ENCODE results near the gene PEX5L.

The PEX5L gene

DNA sequence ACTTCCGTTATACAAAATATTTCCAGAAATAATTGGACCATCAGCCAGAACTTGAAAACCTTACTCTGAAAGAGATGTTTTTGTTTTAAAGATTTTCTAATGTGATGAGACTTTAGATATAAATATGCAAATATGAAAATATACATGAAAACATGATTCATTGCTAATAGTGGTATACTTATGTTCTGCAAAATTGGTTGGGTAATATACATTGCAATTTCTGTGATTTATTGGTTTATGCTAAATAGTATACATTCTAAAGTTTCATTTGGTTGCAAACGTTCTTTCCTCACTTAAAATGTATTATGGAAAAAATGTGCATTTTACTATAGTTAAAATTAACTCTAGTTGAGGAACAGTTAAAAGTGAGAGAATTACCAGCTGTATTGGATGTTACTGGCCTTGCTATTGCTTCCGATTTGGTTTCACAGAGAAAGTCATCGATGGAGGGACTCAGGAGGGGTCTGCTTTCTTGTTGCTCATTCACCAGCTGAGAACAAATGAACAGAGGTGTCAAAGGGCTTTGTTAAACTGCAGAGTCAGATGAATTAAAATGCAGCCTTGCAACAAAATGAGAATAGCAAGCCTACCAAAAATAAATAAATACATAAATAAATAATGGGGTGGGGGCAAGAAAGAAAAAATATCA is 149.3 kb downstream of the PEX5L start:
- DNase-seq = no peak

DNA sequence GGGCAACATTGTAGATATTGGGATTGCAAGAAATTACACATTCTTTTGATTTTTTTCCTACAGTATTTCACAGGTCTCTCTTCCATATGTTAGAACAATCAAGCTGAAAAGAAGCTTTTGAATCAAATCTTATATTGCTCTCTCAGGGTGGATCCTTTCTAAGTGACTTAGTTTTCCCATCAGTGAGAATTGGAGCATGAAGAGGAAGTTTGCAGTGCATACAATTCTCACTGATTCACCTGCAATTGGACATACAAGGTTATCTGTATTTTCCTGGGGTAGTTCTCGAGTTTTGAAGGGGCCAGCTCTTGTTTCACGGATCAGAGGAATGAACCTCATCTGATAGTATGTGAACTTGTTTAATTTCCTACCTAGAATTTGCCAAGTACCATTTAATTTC is 150.8 kb downstream of the PEX5L start:
- DNase-seq = no peak

DNA sequence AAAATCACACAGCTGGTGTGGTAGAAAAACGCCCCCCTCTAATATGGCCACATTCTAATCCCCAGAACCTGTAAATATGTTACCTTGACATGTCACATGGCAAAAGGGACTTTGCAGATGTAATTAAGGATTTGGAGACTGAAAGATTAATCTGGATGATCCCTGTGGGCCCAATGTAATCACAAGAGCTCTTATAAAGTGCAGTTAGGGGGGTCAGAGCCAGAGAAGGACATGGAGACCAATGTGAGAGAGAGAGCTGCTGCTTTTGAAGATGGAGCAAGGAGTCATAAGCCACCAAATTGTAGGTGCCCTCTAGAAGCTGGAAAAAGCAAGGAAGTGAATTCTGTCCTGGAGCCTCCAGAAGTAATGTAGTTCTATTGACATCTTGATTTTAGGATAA is 152.6 kb downstream of the PEX5L start:
- no peak for DNase-seq

GRCh38 chr3:179882292-179882691 is 154.4 kb downstream of the PEX5L start:
- no peak for DNase-seq

DNA sequence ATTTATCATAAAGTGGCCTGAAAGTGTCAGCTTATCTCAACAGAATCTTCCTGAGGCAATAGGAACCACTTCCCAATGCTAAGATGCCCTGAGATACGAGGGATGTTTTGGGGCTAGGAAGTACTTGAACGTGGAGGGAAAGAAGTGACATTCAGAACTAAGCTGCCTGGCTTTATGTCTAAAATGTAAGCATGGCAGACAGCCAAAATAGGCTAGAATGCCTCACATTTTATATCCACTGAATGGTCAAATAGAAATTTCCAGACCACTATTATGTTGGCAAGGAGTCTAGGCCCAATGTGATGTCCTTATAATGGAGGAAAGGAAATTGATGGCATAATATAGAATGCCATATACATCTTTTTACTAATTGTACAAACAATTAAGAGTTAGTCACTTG is 154.9 kb downstream of the PEX5L start:
- DNase-seq = no peak

DNA sequence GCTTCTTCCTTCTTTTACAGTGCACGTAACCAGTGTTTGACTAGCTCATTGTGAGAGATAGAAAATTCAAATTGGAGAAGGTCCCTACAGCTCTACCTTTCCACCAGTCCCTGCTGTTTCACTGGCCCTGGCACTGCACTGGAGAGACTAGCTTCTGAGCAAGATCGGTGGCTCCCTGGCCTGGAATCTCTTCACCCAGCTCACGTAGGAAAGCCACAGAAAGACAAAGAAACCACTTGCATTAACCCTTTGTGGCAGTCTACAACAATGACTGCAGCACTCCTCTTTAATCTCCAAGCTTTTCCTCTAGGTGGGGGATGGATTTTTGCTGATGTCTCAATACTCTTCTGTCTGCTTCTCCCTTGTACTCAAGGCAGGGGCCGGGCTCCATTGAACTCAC is 155.9 kb downstream of the PEX5L start:
- no peak for DNase-seq

GRCh38 chr3:179876440-179876839 is 160.3 kb downstream of the PEX5L start:
- no peak for DNase-seq

DNA sequence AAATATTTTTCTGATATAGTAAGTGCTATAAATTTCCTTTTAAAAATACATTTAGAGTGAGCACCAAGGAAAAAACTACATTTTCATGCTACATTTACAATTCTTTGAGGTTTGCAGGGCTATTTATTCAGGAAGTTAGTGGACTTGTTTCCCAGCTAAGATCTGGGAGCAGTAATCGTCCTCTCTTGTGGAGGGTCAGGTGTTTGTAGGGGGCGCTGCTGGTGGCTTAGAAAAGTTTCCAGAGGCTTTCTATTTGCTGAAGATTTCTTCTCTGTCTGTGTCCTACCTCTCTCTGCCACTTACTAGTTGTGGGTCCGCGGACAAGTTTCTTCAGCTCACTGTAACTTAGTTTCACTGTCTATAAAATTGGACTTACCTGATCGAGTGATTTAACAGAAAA is 163.9 kb downstream of the PEX5L start:
- no peak for DNase-seq

- DNase-seq = no peak
Measured at GRCh38 chr3:179871782-179872181, 165.0 kb downstream of the PEX5L start.

DNA sequence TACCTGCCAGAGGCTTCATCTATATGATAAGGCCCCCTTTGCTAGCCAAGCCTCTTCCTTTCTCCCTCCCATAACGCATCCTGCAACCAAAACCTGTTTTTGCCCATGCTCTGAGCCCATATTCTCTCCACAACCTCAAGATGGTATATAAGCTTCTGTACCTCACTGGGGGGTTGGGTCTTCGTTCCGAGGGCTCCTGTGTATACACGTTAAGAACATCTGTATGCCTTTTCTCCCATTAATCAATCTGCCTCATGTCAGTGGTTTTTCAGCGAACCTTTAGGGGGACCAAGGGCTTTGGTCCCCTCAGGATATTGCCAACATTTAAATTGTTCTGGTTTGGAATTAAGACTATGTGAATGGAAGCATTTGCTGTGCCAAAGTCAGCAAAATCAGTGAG is 168.0 kb downstream of the PEX5L start:
- DNase-seq = no peak

- DNase-seq = no peak
Measured at GRCh38 chr3:179867961-179868360, 168.8 kb downstream of the PEX5L start.

- DNase-seq = no peak
Measured at GRCh38 chr3:179865861-179866505, 170.8 kb downstream of the PEX5L start.

DNA sequence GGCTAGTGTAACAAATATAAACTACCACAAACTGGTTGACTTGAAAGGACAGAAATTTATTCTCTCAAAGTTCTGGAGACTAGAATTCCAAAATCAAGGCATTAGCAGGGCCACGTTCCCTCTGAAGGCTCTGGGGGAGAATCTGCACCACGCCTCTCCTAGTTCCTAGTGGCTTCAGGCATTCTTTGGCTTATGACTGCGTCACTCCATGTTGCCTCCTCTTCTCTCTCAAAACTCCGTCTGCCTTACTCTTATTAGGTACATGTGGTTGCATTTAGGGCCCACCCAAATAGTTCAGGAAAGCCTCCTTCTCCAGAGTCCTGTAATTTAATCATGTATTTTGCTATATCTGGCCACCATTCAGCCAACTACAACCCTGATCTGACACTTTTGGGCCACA is 174.8 kb downstream of the PEX5L start:
- no peak for DNase-seq

GRCh38 chr3:179861292-179861691 is 175.4 kb downstream of the PEX5L start:
- no peak for DNase-seq

- DNase-seq = no peak
Measured at GRCh38 chr3:179860275-179861107, 176.2 kb downstream of the PEX5L start.

GRCh38 chr3:179853176-179853575 is 183.6 kb downstream of the PEX5L start:
- no peak for DNase-seq

GRCh38 chr3:179852142-179852905 is 184.4 kb downstream of the PEX5L start:
- DNase-seq = no peak

- no peak for DNase-seq
Measured at GRCh38 chr3:179848711-179849110, 188.0 kb downstream of the PEX5L start.

DNA sequence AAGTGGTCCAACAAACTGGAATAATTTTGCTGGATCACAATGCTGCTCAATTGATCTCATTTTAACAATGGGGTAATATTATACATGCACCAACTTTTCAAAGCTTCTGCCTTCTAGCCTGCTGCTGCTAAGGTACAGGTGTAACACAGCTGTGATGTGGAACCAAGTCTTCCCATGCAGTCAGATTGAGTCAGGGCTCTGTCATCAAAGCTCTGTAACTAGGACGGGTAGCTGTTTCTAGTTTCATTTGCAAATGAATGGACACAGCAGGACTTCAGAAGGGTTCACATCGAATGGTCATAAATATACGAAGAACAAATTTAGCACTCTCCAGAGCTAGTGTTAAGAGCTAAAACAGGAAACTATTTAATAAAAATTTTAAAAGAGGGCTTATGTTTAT is 194.7 kb downstream of the PEX5L start:
- DNase-seq = no peak

- no peak for DNase-seq
Measured at GRCh38 chr3:179840985-179841384, 195.8 kb downstream of the PEX5L start.

- DNase-seq = no peak
Measured at GRCh38 chr3:179837374-179837773, 199.4 kb downstream of the PEX5L start.

DNA sequence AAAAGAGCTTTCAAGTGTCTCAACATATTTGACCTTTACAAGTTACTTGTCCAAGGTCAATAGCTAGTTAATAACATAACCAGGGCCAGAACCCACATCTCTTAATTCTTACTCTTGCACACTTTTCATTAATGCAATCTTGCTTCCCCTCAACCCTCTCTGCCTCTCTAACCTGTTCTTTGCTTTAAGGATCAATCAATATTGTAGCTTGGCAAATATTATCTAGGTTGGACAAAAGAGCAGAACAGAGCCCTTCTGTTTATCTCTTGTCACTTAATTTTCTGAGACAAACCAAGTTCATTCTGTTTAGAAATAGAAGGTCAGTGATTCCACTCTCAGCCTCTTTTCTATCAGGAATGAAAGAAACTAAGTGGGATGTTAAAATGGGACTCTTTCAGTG is 203.4 kb downstream of the PEX5L start:
- DNase-seq = no peak

- no peak for DNase-seq
Measured at GRCh38 chr3:179832333-179832854, 204.3 kb downstream of the PEX5L start.
